ENCODE data around the gene SLC2A10.

The SLC2A10 gene

GRCh38 chr20:46739431-46740213 lies 30.2 kb downstream of the SLC2A10 start:
- DNase-seq = no peak

GRCh38 chr20:46740214-46740609 lies 30.8 kb downstream of the SLC2A10 start:
- DNase-seq = no peak

- no peak for DNase-seq
Measured at GRCh38 chr20:46741924-46742668, 32.6 kb downstream of the SLC2A10 start.

- no peak for DNase-seq
Measured at GRCh38 chr20:46742669-46743045, 33.2 kb downstream of the SLC2A10 start.

- DNase-seq = no peak
Measured at GRCh38 chr20:46743088-46743487, 33.6 kb downstream of the SLC2A10 start.

GRCh38 chr20:46746956-46747526 lies 37.6 kb downstream of the SLC2A10 start:
- no peak for DNase-seq

- no peak for DNase-seq
Measured at GRCh38 chr20:46749147-46749546, 39.7 kb downstream of the SLC2A10 start.

GRCh38 chr20:46751856-46752255 lies 42.4 kb downstream of the SLC2A10 start:
- DNase-seq = no peak

- DNase-seq = no peak
Measured at GRCh38 chr20:46752728-46753127, 43.3 kb downstream of the SLC2A10 start.

- DNase-seq = no peak
Measured at GRCh38 chr20:46755483-46756413, 46.3 kb downstream of the SLC2A10 start.

GRCh38 chr20:46756419-46756818 lies 47.0 kb downstream of the SLC2A10 start:
- no peak for DNase-seq

GRCh38 chr20:46757135-46757534 lies 47.7 kb downstream of the SLC2A10 start:
- no peak for DNase-seq

GRCh38 chr20:46757754-46758678 lies 48.6 kb downstream of the SLC2A10 start:
- no peak for DNase-seq

GRCh38 chr20:46758929-46759669 lies 49.6 kb downstream of the SLC2A10 start:
- no peak for DNase-seq

- no peak for DNase-seq
Measured at GRCh38 chr20:46761566-46761965, 52.1 kb downstream of the SLC2A10 start.

- DNase-seq = no peak
Measured at GRCh38 chr20:46764068-46764467, 54.6 kb downstream of the SLC2A10 start.

- DNase-seq = no peak
Measured at GRCh38 chr20:46765506-46766120, 56.2 kb downstream of the SLC2A10 start.

GRCh38 chr20:46767127-46767761 lies 57.8 kb downstream of the SLC2A10 start:
- DNase-seq = no peak

GRCh38 chr20:46770330-46771194 lies 61.1 kb downstream of the SLC2A10 start:
- DNase-seq = no peak

Measured in NCI-H2107 (cell line).